Measurements from ENCODE around the gene NCOA7.
A peak's percentile ranks its signal among the peaks of the same experiment; 100 is the strongest.

DNA sequence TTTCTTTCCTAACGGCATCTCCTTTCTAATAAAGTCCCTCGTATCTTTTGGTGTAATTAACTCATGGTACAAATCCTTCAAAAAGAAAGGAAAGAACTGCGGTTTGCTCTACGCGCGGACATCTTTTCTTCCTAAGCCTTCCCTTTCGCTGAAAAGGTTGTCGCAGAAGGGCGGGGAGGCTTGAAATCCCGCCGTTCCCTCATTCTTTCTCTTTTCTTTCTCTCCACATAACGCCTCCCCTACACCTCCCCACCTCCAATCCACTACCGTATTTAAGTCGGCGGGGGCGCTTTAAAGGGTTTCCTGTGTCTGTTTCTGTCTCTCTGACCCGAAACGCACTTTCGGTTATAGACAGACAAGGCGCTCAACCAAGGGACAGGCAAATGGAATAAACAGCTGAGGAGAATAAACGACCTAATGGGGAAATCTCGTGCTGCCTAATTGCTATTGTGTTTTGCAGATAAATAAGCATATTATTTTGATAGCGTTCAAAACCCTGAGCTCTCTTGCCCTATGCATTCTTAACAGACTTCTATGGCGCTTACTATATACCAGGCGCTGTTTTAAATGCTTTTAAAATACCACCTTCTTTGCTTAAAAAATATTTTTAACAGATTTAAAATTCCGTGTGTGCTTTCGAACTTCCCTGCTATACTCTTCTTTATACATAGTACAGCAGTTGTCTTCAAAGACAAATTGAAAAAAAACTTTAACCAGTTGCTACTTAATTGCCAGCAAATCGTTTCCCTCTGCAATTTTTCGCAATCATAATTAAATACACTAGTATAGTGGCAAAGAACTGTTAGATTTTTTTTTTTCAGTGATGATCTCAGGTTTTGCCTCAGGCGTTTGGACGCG is 43.8 kb upstream of the NCOA7 start:
- TF ChIP-seq, protein P1, sequence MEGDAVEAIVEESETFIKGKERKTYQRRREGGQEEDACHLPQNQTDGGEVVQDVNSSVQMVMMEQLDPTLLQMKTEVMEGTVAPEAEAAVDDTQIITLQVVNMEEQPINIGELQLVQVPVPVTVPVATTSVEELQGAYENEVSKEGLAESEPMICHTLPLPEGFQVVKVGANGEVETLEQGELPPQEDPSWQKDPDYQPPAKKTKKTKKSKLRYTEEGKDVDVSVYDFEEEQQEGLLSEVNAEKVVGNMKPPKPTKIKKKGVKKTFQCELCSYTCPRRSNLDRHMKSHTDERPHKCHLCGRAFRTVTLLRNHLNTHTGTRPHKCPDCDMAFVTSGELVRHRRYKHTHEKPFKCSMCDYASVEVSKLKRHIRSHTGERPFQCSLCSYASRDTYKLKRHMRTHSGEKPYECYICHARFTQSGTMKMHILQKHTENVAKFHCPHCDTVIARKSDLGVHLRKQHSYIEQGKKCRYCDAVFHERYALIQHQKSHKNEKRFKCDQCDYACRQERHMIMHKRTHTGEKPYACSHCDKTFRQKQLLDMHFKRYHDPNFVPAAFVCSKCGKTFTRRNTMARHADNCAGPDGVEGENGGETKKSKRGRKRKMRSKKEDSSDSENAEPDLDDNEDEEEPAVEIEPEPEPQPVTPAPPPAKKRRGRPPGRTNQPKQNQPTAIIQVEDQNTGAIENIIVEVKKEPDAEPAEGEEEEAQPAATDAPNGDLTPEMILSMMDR (IDR thresholded peaks at IDR 0.05), result no peak
- peak; percentile 30 for TF ChIP-seq POLR2A (IDR thresholded peaks at IDR 0.05)
